ENCODE data around the gene NPPC. TPM values are rescaled to one million over a fixed set of nuclear protein-coding genes. Genes with fewer than 3 reads are reported as not detected.

NPPC gene
- total and polyA plus RNA-seq, 10 of the 15 experiments (the other 5 are each of a cell fraction or from before 2014, with no cell fraction given) = 0.15 TPM; not detected in 9

DNA sequence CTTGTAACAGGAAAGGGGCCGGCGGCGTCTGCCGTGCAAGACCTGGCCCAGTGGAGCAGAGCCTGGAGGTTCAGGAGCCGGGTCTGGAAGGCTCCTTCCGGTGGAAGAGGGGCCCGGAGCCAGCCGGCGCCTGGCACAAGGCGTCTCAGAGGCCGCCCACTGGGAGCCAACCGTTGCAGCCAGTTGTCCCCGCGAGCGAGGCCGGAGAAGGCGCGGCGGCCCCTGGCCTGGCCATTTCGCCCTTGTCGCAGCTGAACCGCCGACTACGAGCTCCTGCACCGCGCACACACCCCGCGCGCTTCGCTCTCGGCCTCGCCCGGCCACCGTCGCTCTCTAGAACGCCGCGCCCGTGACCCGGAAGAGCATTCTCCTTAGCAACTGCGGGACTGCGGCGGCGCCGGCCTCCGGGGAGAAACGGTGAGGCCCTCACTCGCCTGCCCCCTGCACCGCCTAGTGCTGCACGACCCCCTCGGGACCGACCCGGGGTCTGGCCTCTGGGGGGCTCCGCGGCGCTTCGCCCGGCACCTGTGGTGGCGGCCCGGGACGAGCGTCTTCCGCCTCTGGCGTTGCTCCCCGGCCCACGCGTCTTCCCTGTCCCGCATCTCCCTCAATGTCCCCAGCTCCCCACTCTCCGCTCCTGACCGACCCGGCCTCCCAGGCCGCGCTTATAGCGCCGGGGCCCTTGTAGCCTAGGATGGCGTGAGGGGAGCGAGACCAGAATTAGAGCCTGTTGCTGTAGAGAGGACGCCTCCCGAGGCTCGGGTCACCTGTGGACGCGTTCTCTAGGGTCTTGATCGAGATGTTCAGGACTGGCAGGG, 35.4 kb upstream of the NPPC start, which contains the start of gene DIS3L2 (continued):
- no peak for TF ChIP-seq CEBPZ (IDR thresholded peaks at IDR 0.05; ENCODE audit: low read depth, low read length)
- no peak for TF ChIP-seq BRCA1 (IDR thresholded peaks at IDR 0.05; ENCODE audit: low read depth, low read length)
- no peak for TF ChIP-seq ZNF384 (IDR thresholded peaks at IDR 0.05; ENCODE audit: borderline replicate concordance, low read depth, low read length)
- no peak for TF ChIP-seq NRF1 (conservative IDR thresholded peaks at IDR 0.05; ENCODE audit: low read depth, low read length)
- peak; percentile 70; the same call in 1 of the 2 replicates for TF ChIP-seq SREBF1 (IDR thresholded peaks at IDR 0.05; ENCODE audit: low read length)
- TF ChIP-seq SUZ12 (IDR thresholded peaks at IDR 0.05; ENCODE audit: unreplicated experiment) = no peak
- TF ChIP-seq MXI1 (IDR thresholded peaks at IDR 0.05; ENCODE audit: low read depth, low read length) = no peak; the same call in none of the 2 replicates
- peak; percentile 82; the same call in 1 of the 2 replicates for TF ChIP-seq SIN3A (IDR thresholded peaks at IDR 0.05; ENCODE audit: low read depth, low read length)
- TF ChIP-seq ZNF622 (IDR thresholded peaks at IDR 0.05) = no peak
- TF ChIP-seq RUNX3 (IDR thresholded peaks at IDR 0.05; ENCODE audit: low read length) = peak; percentile 60
- TF ChIP-seq, protein P1, sequence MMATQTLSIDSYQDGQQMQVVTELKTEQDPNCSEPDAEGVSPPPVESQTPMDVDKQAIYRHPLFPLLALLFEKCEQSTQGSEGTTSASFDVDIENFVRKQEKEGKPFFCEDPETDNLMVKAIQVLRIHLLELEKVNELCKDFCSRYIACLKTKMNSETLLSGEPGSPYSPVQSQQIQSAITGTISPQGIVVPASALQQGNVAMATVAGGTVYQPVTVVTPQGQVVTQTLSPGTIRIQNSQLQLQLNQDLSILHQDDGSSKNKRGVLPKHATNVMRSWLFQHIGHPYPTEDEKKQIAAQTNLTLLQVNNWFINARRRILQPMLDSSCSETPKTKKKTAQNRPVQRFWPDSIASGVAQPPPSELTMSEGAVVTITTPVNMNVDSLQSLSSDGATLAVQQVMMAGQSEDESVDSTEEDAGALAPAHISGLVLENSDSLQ (IDR thresholded peaks at IDR 0.05) = no peak
- TF ChIP-seq TCF3 (IDR thresholded peaks at IDR 0.05; ENCODE audit: borderline replicate concordance, insufficient read depth, low read depth, low read length) = no peak
- TF ChIP-seq, protein P2, sequence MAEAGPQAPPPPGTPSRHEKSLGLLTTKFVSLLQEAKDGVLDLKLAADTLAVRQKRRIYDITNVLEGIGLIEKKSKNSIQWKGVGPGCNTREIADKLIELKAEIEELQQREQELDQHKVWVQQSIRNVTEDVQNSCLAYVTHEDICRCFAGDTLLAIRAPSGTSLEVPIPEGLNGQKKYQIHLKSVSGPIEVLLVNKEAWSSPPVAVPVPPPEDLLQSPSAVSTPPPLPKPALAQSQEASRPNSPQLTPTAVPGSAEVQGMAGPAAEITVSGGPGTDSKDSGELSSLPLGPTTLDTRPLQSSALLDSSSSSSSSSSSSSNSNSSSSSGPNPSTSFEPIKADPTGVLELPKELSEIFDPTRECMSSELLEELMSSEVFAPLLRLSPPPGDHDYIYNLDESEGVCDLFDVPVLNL (IDR thresholded peaks at IDR 0.05; ENCODE audit: low read depth, low read length) = no peak
- TF ChIP-seq BACH1 (IDR thresholded peaks at IDR 0.05; ENCODE audit: borderline replicate concordance) = no peak
- peak; percentile 67; the same call in 1 of the 2 replicates for TF ChIP-seq MTA2 (IDR thresholded peaks at IDR 0.05; ENCODE audit: low read depth)
- TF ChIP-seq CREM (IDR thresholded peaks at IDR 0.05; ENCODE audit: low read depth) = peak; percentile 70
- peak; percentile 66; the same call in 1 of the 2 replicates for TF ChIP-seq TAF1 (IDR thresholded peaks at IDR 0.05; ENCODE audit: borderline replicate concordance, low read depth, low read length)
- TF ChIP-seq E4F1 (IDR thresholded peaks at IDR 0.05; ENCODE audit: borderline replicate concordance, partially characterized antibody) = peak; percentile 59
- no peak for TF ChIP-seq KAT2A (conservative IDR thresholded peaks at IDR 0.05; ENCODE audit: control insufficient read depth, low read depth, low read length)
- TF ChIP-seq NR2C1 (IDR thresholded peaks at IDR 0.05) = peak; percentile 98
